Left cardiac atrium (tissue), 4 donors: ENCODE measurements around the gene TSFM. TPM values are rescaled to one million over a fixed set of nuclear protein-coding genes. Genes with fewer than 3 reads are reported as not detected.
A peak's percentile ranks its signal among the peaks of the same experiment; 100 is the strongest.

ENCODE experiments used
- ATAC-seq, 2 donors: fragments of 200-7000 bp; cut with Tn5 transposase; one replicate each; pipeline ENCODE4 v1.9.1; 2020; ENCODE audit warnings: mild to moderate bottlenecking in 2 of 2, moderate library complexity in 2 of 2
- DNase-seq: peaks from one replicate; pipeline ENCODE4 v3.0.0-alpha.2; 2020
- intact Hi-C, 2 donors: fragments of 100-400 bp; cut with DNase I; formaldehyde crosslinking; loops; one replicate each; pipeline versions ENCODE4 v1.14.1 to v1.15.1; 2022 to 2023
- total RNA-seq, 2 donors: library from RNA; stranded (reverse); fragmentation: NEBNext Ultra II Directional; extraction: Animal tissue kit (Norgen Biotek cat#: 25700); gene quantifications; one replicate each; pipeline ENCODE4 v1.2.1, GENCODE V29; 2021
- donor health status: DM: no; HTN: yes; CAD: no.
- donor health status: DM: no; HTN: yes; CAD: no; lungs with severe emphysema.
- donor health status: DM: yes; HTN: yes; CAD: no.
- donor health status: Dilated cardiomyopathy.

Gene TSFM
- total RNA-seq, 2 donors from 2014 or later: 29.2 to 38.1 TPM

DNA sequence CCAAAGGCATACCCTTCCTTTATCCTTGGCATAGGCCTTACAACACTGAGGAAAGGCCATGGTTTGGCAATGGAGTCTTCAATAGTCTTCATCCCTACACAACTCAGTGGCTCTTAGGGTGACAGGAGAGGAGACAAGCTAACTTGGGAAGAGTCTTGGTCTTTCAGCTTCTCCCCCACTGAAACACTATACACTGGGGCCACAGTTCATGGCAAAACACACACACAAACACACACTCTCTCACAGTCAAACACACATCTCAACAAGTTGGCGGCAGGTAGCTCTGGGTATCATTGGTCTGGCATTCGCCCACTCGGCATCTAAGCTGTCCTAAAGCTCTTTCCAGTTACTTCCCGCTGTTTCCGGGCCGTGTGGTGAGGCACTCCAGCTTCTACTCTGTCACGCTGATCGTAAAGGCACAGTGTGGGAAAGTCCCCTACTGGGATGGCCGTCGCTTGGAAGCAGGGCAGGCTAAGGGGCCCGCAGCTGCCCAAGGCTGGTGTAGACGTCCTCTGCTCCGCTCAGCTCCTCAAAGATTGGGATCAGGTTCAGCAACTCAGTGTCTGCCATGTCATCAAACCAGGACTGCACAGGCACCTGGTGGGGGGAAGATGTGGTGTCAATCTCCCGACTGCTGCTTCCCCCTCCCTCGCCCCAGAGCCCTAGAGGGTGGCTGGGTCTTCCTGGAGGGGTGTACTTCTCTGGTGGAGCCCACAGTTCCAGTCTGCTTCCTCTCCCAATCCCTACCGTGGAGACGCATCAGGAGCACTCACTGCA lies 40.7 kb downstream of the TSFM start:
- no peak for ATAC-seq
- intact Hi-C loops: no loop called here
- DNase-seq: no peak

DNA sequence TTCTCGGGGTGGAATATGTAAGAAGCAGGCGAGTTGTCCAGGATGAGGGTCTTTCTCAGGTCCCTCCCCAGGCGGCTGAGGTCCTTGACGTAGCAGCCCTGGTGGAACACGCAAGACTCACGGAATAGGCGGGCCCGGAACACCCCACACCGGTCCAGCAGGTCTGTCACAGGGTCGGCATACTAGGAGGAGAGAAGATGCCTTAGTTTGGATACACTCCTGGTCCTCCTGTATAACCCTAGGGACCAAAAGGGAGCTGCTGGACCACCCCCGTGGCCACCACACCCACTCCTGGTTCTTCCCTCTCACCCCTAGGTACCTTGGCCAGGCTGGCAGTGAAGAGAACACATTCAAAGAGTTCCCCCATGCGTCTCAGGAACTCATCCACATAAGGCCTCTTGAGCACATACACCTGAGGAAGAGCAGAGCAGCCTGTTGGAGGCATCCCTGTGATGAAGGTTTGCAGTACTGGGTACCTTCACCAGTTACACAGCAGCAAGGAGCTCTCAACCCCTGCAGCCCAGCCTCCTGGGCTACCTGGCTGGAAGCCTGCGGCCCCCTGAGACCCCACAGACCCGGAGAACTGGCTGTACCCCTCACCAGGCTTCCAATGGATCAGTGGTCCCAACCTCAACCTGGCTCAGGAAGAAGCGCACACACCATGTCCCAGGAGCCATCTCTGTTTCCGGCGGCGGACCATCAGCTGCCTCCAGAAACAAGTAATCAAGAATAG lies 41.5 kb downstream of the TSFM start:
- no peak for ATAC-seq
- DNase-seq: no peak
- intact Hi-C loops: no loop called here

GRCh38 chr12:57825451-57825850 lies 42.9 kb downstream of the TSFM start:
- intact Hi-C loops: no loop called here
- DNase-seq: no peak
- ATAC-seq: no peak

DNA sequence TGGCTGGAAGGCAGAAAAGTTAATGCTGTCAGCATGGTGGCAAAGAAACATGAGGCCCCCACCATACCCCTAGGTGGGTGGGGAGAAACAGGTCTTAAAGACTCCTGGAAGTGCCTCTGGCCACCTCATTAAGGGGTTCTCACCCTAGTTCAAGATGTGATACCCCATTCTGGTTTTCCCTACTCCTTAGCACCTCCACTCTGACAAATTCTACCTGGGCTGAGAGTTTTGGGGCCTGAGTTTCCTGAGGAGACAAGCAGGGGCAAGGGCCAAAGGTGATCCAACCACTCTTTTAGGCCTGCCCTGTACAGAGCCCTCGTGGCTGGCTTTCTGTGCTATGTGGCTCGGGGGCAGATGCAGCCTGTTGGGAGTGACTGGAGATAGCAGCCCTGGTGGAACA lies 43.8 kb downstream of the TSFM start:
- DNase-seq: no peak

GRCh38 chr12:57826966-57827365 lies 44.4 kb downstream of the TSFM start:
- intact Hi-C loops: no loop called here
- ATAC-seq (no peak), DNase-seq (no peak)

More for the DNA sequence above, 43.8 kb downstream of the TSFM start:
- ATAC-seq: no peak
- intact Hi-C loops: no loop called here

GRCh38 chr12:57829025-57829777 lies 46.6 kb downstream of the TSFM start:
- ATAC-seq: no peak
- intact Hi-C loops: no loop called here
- no peak for DNase-seq

DNA sequence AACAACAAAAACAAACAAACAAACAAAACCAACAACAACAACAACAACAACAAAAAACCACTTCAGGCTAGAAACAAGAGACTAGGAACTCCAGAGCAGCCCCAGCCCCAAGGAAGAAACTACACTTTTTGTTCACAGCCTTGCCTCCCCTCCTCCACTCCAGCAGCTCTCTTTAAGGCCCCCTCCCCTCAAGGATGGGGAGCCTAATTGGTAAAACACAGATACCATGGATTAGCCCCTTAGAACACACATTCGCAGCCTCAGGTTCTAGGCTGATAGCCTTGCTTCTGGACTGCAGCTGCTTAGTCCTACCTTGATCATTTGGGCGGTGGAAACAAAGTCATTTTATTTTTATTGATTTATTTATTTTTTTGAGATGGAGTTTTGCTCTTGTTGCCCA lies 47.8 kb downstream of the TSFM start:
- no peak for DNase-seq
- ATAC-seq: no peak
- intact Hi-C loops: no loop called here

DNA sequence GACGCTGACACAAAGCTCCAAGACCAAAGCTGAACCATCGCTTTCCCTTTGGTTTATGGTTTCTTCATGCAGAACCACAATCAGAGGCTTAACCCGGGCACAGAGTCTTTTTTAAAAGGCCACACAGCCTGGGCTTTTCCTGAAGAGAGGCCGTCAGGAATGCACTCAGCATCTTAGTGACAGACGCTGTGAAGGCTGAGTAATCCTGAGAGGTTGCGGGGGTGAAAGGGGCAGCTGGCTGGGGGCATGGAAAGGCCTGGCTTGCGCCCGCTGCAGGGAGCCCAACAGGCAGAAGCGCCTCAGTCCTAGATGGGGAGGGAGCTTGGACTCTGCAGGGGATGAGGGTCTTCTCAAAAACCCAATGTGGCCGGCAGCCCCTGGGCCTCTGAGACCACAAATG lies 50.4 kb downstream of the TSFM start:
- ATAC-seq: peak in 1 of 2 donors; percentile 5
- no peak for DNase-seq
- intact Hi-C loops: loop anchor here (2.0 kb wide), 2 partner anchors 66 to 70 kb away; no protein-coding TSS in a partner anchor

- intact Hi-C loops: loop anchor here (2.0 kb wide), 2 partner anchors 65 to 69 kb away; no protein-coding TSS in a partner anchor
Measured at GRCh38 chr12:57833672-57834071, 51.1 kb downstream of the TSFM start.

GRCh38 chr12:57834086-57834876 lies 51.7 kb downstream of the TSFM start:
- intact Hi-C loops: no loop called here
- ATAC-seq (no peak), DNase-seq (no peak)

More at GRCh38 chr12:57833672-57834071, 51.1 kb downstream of the TSFM start:
- no peak for DNase-seq
- ATAC-seq: no peak

GRCh38 chr12:57835366-57836288 lies 53.0 kb downstream of the TSFM start:
- intact Hi-C loops: no loop called here
- DNase-seq: no peak
- ATAC-seq: no peak

GRCh38 chr12:57836442-57837375 lies 54.1 kb downstream of the TSFM start:
- ATAC-seq (peak; percentile 59 to 74), DNase-seq (peak; percentile 83)
- intact Hi-C loops: no loop called here

DNA sequence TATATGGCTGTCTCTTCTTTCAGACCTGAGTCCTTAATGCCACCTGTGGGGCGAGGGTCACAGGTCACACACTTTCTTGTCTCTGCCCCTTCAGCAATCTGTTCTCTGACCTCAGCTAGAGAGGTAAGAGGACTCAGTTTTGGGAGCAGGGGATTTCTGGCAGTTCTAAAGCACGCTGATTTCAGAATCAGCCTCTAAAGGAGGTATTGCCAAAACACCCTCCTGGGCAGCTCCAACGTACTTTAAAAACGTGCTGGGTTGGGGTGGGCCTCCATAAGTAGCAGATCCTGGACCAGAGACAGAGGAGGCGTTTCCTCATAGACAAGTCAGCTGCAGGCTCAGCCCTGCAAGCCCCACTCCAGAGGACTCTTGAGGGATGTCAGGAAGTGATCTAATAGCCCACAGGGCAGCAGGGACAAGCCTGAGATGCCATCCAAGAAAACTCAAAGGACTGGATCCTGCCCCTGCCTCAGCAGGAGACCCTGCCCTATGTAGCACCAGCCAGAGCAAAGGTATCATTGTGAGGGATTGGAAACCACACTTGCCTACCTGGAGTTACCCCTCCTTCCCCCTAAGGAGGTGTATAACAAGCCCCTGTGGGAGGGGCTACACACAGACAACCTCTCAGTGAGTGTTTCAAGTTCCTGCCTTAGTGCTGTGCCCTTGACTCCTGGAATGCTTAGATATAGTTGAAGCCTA lies 55.4 kb downstream of the TSFM start:
- DNase-seq (peak; percentile 77), ATAC-seq (peak; percentile 48 to 63)
- intact Hi-C loops: no loop called here

DNA sequence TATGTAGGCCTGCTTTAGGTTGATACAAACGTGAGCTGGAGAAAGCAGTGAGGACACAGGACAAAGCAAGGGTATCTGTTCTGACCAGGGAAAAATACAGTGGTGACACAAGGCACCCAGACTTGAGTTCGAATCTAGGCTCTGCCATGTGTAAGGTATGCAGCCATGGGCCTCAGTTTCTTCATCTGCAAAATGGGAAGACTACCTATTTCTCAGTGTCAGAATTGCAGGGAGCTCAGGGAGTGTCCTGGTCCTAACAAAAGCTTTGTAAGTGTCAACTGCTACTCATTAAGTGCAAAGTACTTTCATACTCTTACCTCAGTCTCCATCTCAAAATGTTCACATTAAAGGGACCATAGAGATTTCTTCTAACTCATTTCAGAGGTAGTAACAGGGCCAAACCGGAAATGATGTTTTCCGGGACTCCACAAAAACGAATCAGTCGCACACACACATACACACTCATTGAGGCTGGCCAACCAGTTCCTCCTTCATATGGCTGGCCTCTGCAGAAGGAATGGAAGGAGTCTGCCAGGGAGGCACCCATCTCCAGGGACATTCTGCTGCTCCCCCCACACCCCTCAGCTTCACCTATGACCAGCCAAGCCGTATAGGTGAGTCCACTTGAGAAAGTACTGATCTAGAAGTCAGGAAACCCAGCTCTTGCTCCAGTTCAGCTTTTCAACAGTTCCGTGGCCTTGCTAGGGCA lies 56.2 kb downstream of the TSFM start:
- DNase-seq: no peak
- intact Hi-C loops: no loop called here
- peak in 1 of 2 donors; percentile 9 for ATAC-seq

DNA sequence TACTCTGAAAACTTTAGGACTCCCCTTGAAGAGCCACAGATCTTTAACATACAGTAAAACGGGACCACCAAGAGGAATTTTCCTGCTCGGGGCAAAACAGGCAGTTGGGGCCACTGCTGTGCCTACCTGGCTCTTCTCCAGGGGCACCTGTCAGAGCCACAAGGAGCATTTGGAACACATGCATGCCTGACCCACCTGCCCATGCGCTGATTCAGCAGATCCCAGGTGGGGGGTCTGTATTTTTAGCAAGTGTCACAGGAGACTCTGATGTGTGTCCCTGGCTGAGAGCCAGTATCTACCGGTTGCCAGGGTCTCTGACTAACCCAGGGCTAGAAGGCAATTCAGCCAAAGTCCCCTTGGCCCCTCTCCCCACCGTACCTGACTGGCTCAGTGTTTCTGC lies 57.4 kb downstream of the TSFM start:
- DNase-seq (no peak), ATAC-seq (no peak)
- intact Hi-C loops: no loop called here

DNA sequence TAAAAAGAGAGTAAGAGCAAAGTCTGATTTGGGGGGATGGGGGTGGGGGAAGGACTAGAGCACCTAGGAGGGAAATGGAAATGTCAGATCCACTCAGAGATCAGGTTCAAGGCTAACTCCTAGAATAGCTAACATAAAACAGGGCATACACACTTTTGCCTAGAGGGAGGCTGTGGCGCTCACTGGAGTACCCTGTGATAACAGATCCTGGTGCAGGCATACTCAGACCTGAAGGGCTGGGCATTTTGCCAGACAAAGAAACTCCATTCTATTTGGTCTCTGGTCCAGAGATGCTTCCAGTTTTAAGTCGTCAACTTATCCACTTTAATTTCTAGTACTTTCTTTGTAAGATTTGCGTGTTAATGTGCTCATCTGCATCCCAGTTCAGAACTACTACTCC lies 58.1 kb downstream of the TSFM start:
- no peak for DNase-seq
- intact Hi-C loops: no loop called here

More for the DNA sequence above, 58.1 kb downstream of the TSFM start:
- ATAC-seq: no peak
